Fibroblast of villous mesenchyme (primary cell): ENCODE results near the gene PELI3. TPM values are rescaled to one million over a fixed set of nuclear protein-coding genes. Genes with fewer than 3 reads are reported as not detected.
A peak's percentile ranks its signal among the peaks of the same experiment; 100 is the strongest.
"Not testable (repeated sequence)": the region's sequence is repeated elsewhere in the genome, so short reads cannot be mapped to it uniquely, and the experiment has no call there.

ENCODE experiments used
- DNase-seq: peaks from one replicate; pipeline ENCODE4 v3.0.0-alpha.2; 2010; ENCODE audit warnings: low read depth
- H3K4me3 ChIP-seq: 2 replicates; pipeline ENCODE4 v1.5.1; 2011; ENCODE audit warnings: low read depth, mild to moderate bottlenecking, low read length
- total RNA-seq: library from RNA; depleted of rRNA; stranded (reverse); fragments of >200 nt; gene quantifications from 2 replicates; pipeline ENCODE4 v1.2.3, GENCODE V29; 2012
- TF ChIP-seq, protein P1 (sequence below): IDR thresholded peaks from 2 replicates; pipeline ENCODE4 v1.5.1; 2012; ENCODE audit warnings: low read depth, mild to moderate bottlenecking, low read length; ENCODE audit not compliant: insufficient read depth

The PELI3 gene
- total RNA-seq, 1 donor, result 10.8 TPM

DNA sequence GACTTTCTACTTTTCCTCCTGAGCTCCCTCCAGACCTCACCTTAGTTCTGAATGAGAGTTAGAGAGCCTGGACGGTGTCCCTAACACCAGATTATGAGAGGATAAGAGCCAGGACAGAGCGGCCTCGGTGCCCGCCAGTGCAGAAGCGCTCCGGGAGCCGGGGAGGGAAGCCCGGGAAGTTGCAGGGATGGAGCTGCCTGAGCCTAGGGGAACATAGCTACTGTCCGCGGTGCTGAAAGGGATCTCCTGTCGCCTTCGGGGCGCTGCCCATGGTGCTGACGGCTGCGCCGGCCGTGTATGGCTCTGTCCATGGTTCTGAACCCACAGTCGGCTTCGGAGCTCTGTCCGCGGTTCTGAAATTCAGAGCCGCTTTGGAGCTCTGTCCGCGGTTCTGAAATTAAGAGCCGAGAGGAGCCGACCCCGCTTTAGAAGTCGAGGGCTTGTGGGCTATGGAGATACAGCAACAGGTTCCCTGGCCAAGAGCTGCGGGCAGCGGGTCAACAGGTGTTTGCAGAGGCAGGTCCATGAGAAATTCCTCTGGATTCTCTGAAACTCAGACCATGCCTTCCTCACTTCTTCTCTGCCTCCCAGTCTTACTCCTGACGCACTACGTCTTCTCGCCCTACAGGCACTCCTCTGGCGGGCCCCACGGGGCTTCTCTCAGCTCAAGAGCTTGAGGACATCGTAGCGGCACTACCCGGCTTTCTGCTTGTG lies 45.1 kb upstream of the PELI3 start:
- H3K4me3 ChIP-seq, result no peak overlapping the region
- DNase-seq, result peak; percentile 93
- TF ChIP-seq, protein P1, sequence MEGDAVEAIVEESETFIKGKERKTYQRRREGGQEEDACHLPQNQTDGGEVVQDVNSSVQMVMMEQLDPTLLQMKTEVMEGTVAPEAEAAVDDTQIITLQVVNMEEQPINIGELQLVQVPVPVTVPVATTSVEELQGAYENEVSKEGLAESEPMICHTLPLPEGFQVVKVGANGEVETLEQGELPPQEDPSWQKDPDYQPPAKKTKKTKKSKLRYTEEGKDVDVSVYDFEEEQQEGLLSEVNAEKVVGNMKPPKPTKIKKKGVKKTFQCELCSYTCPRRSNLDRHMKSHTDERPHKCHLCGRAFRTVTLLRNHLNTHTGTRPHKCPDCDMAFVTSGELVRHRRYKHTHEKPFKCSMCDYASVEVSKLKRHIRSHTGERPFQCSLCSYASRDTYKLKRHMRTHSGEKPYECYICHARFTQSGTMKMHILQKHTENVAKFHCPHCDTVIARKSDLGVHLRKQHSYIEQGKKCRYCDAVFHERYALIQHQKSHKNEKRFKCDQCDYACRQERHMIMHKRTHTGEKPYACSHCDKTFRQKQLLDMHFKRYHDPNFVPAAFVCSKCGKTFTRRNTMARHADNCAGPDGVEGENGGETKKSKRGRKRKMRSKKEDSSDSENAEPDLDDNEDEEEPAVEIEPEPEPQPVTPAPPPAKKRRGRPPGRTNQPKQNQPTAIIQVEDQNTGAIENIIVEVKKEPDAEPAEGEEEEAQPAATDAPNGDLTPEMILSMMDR, result no peak

DNA sequence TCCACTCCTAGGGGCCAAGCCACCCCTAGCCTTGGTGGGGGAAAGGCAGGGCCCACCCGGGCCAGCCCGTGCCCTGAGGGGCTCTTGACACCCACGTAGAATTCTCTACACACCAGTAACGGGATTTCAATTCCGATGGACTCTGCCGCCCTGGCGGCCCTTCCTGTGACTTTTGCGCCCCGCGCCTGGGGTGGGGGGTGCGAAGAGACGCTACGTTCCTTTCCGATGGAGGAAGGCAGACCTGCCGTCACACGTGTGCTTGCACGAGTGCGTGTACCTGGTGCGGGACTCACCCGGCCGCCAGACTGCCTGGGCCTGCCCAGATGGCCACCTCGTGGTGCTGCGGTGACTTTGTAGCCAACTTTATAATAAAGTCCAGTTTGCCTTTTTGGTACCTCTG lies 40.4 kb upstream of the PELI3 start:
- no peak for DNase-seq
- TF ChIP-seq, protein P1, result no peak
- no peak overlapping the region for H3K4me3 ChIP-seq

DNA sequence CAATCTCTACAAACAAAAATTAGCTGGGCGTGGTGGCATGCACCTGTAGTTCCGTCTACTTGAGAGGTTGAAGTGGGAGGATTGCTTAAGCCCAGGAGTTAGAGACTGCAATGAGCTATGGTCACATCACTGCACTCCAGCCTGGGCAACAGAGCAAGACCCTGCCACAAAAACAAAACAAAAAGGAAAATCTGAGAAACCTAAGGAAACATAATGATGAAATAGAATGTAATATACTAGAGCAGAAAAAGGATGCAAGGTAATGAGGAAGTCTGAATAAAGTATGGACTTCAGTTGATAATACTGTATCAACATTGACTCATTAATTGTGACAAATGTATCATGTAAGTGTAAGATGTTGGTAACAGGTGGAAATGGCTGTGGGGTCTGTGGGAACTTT lies 37.8 kb upstream of the PELI3 start:
- TF ChIP-seq, protein P1, result no peak
- no peak for DNase-seq
- H3K4me3 ChIP-seq, result no peak overlapping the region

GRCh38 chr11:66429983-66430602 lies 36.6 kb upstream of the PELI3 start:
- TF ChIP-seq, protein P1, result peak; percentile 85
- H3K4me3 ChIP-seq, result no peak overlapping the region
- peak; percentile 78 for DNase-seq

DNA sequence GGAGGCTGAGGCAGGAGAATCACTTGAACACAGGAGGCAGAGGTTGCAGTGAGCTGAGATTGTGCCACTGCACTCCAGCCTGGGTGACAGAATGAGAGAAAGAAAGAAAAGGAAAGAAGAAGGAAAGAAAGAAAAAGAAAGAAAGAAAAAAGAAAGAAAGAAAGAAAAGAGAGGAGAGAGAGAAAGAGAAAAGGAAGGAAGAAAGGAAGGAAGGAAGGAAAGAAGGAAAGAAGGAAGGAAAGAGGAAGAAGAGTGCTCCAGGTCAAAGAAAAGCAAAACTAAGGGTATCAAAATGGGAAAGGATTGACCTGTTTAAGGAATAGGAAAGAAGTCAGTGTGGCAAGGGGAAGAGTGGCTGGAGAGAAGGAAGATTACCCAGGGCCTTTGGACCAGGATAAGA lies 35.4 kb upstream of the PELI3 start:
- H3K4me3 ChIP-seq, DNase-seq: not testable (repeated sequence)

DNA sequence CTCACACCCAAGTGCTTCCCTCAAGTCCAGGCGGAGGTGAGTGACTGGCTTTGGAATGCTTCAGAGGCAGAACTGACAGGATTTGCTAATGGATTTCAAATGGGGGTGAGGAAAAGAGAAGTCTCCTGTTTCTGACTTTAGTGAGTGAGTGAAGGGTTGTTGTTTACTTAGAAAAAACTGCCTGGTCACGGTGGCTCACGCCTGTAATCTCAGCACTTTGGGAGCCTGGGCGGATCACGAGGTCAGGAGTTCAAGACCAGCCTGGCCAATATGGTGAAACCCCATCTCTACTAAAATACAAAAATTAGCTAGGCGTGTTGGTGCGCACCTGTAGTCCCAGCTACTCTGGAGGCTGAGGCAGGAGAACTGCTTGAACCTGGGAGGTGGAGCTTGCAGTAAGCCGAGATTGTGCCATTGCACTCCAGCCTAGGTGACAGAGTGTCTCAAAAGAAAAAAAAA lies 34.8 kb upstream of the PELI3 start:
- not testable (repeated sequence) for H3K4me3 ChIP-seq, DNase-seq

- no peak for DNase-seq
- no peak overlapping the region for H3K4me3 ChIP-seq
- TF ChIP-seq, protein P1, result no peak
Measured at GRCh38 chr11:66432597-66432996, 34.1 kb upstream of the PELI3 start.
